HG02678 (cell line): Measurements from ENCODE around the gene IFNGR2.
"Not testable (repeated sequence)": the region's sequence is repeated elsewhere in the genome, so short reads cannot be mapped to it uniquely, and the experiment has no call there.

Experiments
- ATAC-seq: cut with Tn5 transposase; IDR thresholded peaks from one replicate; pipeline ENCODE4 v1.9.1; 2021; ENCODE audit warnings: mild to moderate bottlenecking, moderate library complexity; ENCODE audit not compliant: unreplicated experiment

The IFNGR2 gene

GRCh38 chr21:33401630-33401992 lies 1.6 kb upstream of the IFNGR2 start:
- no peak for ATAC-seq

- ATAC-seq, result no peak
These were observed 923 bp upstream of the IFNGR2 start for GRCh38 chr21:33402001-33402979.

- ATAC-seq, result peak; percentile 34
These were observed 773 bp downstream of the IFNGR2 start for GRCh38 chr21:33403786-33404585.

GRCh38 chr21:33406493-33406892 lies 3.3 kb downstream of the IFNGR2 start:
- no peak for ATAC-seq

GRCh38 chr21:33411949-33412430 lies 8.8 kb downstream of the IFNGR2 start:
- no peak for ATAC-seq

GRCh38 chr21:33412439-33412831 lies 9.2 kb downstream of the IFNGR2 start:
- ATAC-seq, result not testable (repeated sequence)

GRCh38 chr21:33412832-33413519 lies 9.8 kb downstream of the IFNGR2 start:
- peak; percentile 71 for ATAC-seq

GRCh38 chr21:33414068-33414467 lies 10.9 kb downstream of the IFNGR2 start:
- no peak for ATAC-seq

GRCh38 chr21:33414926-33415325 lies 11.7 kb downstream of the IFNGR2 start:
- no peak for ATAC-seq

- no peak for ATAC-seq
These were observed 15.5 kb downstream of the IFNGR2 start for GRCh38 chr21:33418691-33419090.

GRCh38 chr21:33419538-33420123 lies 16.4 kb downstream of the IFNGR2 start:
- ATAC-seq, result no peak

- no peak for ATAC-seq
These were observed 18.6 kb downstream of the IFNGR2 start for GRCh38 chr21:33421713-33422393.

GRCh38 chr21:33424214-33424613 lies 21.0 kb downstream of the IFNGR2 start:
- ATAC-seq, result no peak

GRCh38 chr21:33425825-33426224 lies 22.6 kb downstream of the IFNGR2 start:
- ATAC-seq, result no peak

GRCh38 chr21:33427051-33427450 lies 23.8 kb downstream of the IFNGR2 start:
- no peak for ATAC-seq

- ATAC-seq, result no peak
These were observed 25.5 kb downstream of the IFNGR2 start for GRCh38 chr21:33428669-33429068.

- ATAC-seq, result no peak
These were observed 27.6 kb downstream of the IFNGR2 start for GRCh38 chr21:33430858-33431257.

- no peak for ATAC-seq
These were observed 29.3 kb downstream of the IFNGR2 start for GRCh38 chr21:33432496-33432895.

- ATAC-seq, result no peak
These were observed 29.8 kb downstream of the IFNGR2 start for GRCh38 chr21:33433001-33433400.
